ENCODE data around the gene MLPH. TPM values are rescaled to one million over a fixed set of nuclear protein-coding genes. Genes with fewer than 3 reads are reported as not detected.
A peak's percentile ranks its signal among the peaks of the same experiment; 100 is the strongest.

The MLPH gene
- total RNA-seq, 2 experiments from 2014 or later = not detected

DNA sequence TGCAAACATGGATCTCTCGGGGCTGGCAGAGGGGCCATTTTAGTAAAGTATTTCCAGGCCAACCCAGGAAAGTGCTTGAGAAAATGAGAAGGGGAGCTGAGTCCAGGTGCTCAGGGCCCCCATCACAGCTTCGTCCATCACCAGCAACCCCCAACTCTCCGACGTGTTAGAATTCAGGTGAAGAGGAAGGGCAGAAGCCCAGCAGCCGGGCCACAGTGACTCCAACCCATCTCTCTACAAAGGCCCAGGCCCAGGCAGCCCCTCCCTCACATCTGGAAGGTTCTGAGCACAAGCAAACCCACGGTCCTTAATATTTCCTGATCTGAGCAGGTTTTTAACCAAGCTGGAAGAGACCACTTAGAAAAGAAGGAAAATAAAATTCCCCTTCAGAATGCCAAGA lies 38.4 kb upstream of the MLPH start:
- ChIA-PET CTCF (interaction anchor here (1.4 kb wide), 1 partner anchor 27 kb away, joined by 5 read pairs; no protein-coding TSS in a partner anchor), POLR2A (no interaction called here)
- no peaks in the 10 kb centered on the region for H3K9me3 Mint-ChIP-seq
- H3K27me3 Mint-ChIP-seq = peaks cover 2% of the 10 kb centered on the region
- intact Hi-C loops (cut with micrococcal nuclease) = no loop called here
- no peak overlapping the region for H3K4me3 Mint-ChIP-seq
- peaks cover 18% of the 10 kb centered on the region for H3K4me1 Mint-ChIP-seq (ENCODE audit: low read depth)
- H3K36me3 Mint-ChIP-seq = no peaks in the 10 kb centered on the region
- no peak overlapping the region for H3K27ac Mint-ChIP-seq
- no peak for DNase-seq

- ChIA-PET CTCF (interaction anchor here (1.4 to 2.4 kb wide), 2 partner anchors 26 to 28 kb away, joined by 5 to 12 read pairs; no protein-coding TSS in a partner anchor), POLR2A (interaction anchor here (1.3 kb wide), 1 partner anchor 8 kb away, joined by 4 read pairs; no protein-coding TSS in a partner anchor)
- no peaks in the 10 kb centered on the region for H3K27me3 Mint-ChIP-seq
- no peak for DNase-seq
- intact Hi-C loops (cut with micrococcal nuclease) = no loop called here
- H3K27ac Mint-ChIP-seq = no peak overlapping the region
- no peaks in the 10 kb centered on the region for H3K36me3 Mint-ChIP-seq
- H3K4me3 Mint-ChIP-seq = no peak overlapping the region
- H3K9me3 Mint-ChIP-seq = peaks cover 3% of the 10 kb centered on the region
- peaks cover 16% of the 10 kb centered on the region for H3K4me1 Mint-ChIP-seq (ENCODE audit: low read depth)
Observed at GRCh38 chr2:237449193-237449881, 37.7 kb upstream of the MLPH start.

- H3K27ac Mint-ChIP-seq = no peak overlapping the region
- H3K9me3 Mint-ChIP-seq = peaks cover 6% of the 10 kb centered on the region
- no peak overlapping the region for H3K4me3 Mint-ChIP-seq
- intact Hi-C loops (cut with micrococcal nuclease) = no loop called here
- H3K36me3 Mint-ChIP-seq = no peaks in the 10 kb centered on the region
- POLR2A ChIA-PET = interaction anchor here (1.3 kb wide), 1 partner anchor 9 kb away, joined by 4 read pairs; no protein-coding TSS in a partner anchor
- CTCF ChIA-PET = interaction anchor here (1.4 to 2.4 kb wide), 2 partner anchors 25 to 29 kb away, joined by 5 to 12 read pairs; no protein-coding TSS in a partner anchor
- DNase-seq = no peak
- H3K4me1 Mint-ChIP-seq (ENCODE audit: low read depth) = peaks cover 11% of the 10 kb centered on the region
- H3K27me3 Mint-ChIP-seq = no peaks in the 10 kb centered on the region
Observed at GRCh38 chr2:237450108-237450507, 36.9 kb upstream of the MLPH start.

- CTCF ChIA-PET = interaction anchor here (0.9 to 2.4 kb wide), 4 partner anchors 9 to 29 kb away, joined by 3 to 12 read pairs (median 6); no protein-coding TSS in a partner anchor
- intact Hi-C loops (cut with micrococcal nuclease) = no loop called here
- Mint-ChIP-seq H3K27me3 (no peaks in the 10 kb centered on the region), H3K9me3 (peaks cover 6% of the 10 kb centered on the region), H3K4me3 (no peak overlapping the region), H3K36me3 (no peaks in the 10 kb centered on the region), H3K4me1 (ENCODE audit: low read depth) (peaks cover 7% of the 10 kb centered on the region), H3K27ac (no peak overlapping the region)
- no peak for DNase-seq
- POLR2A ChIA-PET = interaction anchor here (1.3 kb wide), 1 partner anchor 9 kb away, joined by 4 read pairs; no protein-coding TSS in a partner anchor
Observed at GRCh38 chr2:237450583-237450982, 36.5 kb upstream of the MLPH start.

GRCh38 chr2:237451643-237452469 lies 35.2 kb upstream of the MLPH start:
- H3K36me3 Mint-ChIP-seq = no peaks in the 10 kb centered on the region
- H3K27ac Mint-ChIP-seq = no peak overlapping the region
- intact Hi-C loops (cut with micrococcal nuclease) = no loop called here
- ChIA-PET POLR2A (no interaction called here), CTCF (interaction anchor here (0.9 to 2.4 kb wide), 5 partner anchors 10 to 61 kb away, joined by 3 to 12 read pairs (median 5); no protein-coding TSS in a partner anchor)
- H3K4me1 Mint-ChIP-seq (ENCODE audit: low read depth) = peaks cover 6% of the 10 kb centered on the region
- H3K9me3 Mint-ChIP-seq = peaks cover 6% of the 10 kb centered on the region
- no peaks in the 10 kb centered on the region for H3K27me3 Mint-ChIP-seq
- DNase-seq = peak; percentile 3
- no peak overlapping the region for H3K4me3 Mint-ChIP-seq

DNA sequence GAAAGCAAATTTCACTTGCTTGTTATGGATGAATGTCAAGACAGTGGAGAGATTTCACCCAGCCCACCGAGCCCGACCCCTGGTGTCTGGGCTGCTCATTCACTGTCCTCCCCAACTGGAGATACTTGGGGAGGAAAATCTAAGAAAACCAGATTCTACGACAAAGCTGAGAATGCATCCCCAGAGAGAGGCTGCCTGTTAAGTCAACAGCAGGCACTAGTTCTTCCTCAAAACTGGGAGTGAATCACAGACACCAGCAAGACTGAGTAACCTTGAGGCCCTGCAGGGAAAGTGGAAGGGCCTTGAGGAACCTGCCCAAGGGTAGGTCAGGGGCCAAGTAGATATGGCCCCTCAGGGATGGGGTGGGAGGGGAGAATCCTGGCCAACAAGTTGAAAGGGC lies 34.2 kb upstream of the MLPH start:
- no peak for DNase-seq
- Mint-ChIP-seq H3K27me3 (no peaks in the 10 kb centered on the region), H3K9me3 (peaks cover 6% of the 10 kb centered on the region), H3K4me1 (ENCODE audit: low read depth) (peaks cover 7% of the 10 kb centered on the region), H3K4me3 (no peak overlapping the region), H3K27ac (no peak overlapping the region), H3K36me3 (no peaks in the 10 kb centered on the region)
- CTCF ChIA-PET = interaction anchor here (1.2 to 1.4 kb wide), 2 partner anchors 22 to 26 kb away, joined by 3 read pairs; no protein-coding TSS in a partner anchor
- intact Hi-C loops (cut with micrococcal nuclease) = no loop called here
- POLR2A ChIA-PET = no interaction called here

DNA sequence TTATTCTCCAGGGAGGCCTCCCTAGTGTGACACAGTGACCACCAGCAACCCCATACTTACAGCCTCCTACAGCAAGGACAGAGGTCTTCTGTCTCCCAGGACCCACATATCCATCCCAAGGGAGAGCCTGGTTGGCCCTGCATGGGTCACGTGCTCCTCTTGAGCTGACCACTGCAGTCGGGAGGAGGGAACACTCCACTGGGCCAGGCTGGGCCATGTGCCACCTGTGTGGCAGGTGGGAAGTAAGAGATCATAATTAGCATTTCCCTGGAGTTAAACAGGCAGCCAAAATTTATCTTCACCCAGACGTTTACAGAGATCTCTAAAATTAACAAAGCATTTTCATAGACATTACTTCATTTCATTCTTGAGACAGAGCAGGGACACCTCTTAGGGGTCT lies 33.4 kb upstream of the MLPH start:
- CTCF ChIA-PET = interaction anchor here (1.2 to 1.4 kb wide), 2 partner anchors 21 to 26 kb away, joined by 3 read pairs; no protein-coding TSS in a partner anchor
- Mint-ChIP-seq H3K4me3 (no peak overlapping the region), H3K4me1 (ENCODE audit: low read depth) (peaks cover 15% of the 10 kb centered on the region), H3K9me3 (peaks cover 6% of the 10 kb centered on the region), H3K27me3 (no peaks in the 10 kb centered on the region), H3K27ac (no peak overlapping the region), H3K36me3 (no peaks in the 10 kb centered on the region)
- POLR2A ChIA-PET = no interaction called here
- intact Hi-C loops (cut with micrococcal nuclease) = no loop called here
- DNase-seq = no peak

DNA sequence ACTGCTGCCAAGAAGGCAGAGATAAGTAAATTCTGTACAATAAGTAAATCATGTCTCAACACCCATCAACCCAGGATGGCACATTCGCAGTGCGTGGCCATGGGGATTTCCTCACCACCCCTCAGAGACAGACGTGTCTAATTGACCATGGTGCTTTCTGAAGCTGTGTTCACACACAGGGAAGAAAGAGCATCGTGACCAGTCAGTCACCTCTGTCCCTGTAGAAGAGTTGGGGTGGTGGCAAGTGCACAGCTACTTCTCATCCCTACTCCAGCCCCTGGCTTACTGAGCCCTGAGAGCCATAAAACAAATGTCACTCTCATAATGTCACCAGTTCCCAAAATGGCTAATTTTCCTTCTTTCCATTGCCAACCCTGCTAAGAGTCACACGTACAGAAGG lies 31.3 kb upstream of the MLPH start:
- intact Hi-C loops (cut with micrococcal nuclease) = no loop called here
- Mint-ChIP-seq H3K27ac (no peak overlapping the region), H3K9me3 (peaks cover 6% of the 10 kb centered on the region), H3K36me3 (no peaks in the 10 kb centered on the region), H3K27me3 (no peaks in the 10 kb centered on the region), H3K4me3 (no peak overlapping the region), H3K4me1 (ENCODE audit: low read depth) (peaks cover 12% of the 10 kb centered on the region)
- no peak for DNase-seq
- ChIA-PET CTCF (interaction anchor here (1.1 kb wide), 1 partner anchor 15 kb away, joined by 3 read pairs; no protein-coding TSS in a partner anchor), POLR2A (no interaction called here)

- Mint-ChIP-seq H3K9me3 (peaks cover 6% of the 10 kb centered on the region), H3K27me3 (no peaks in the 10 kb centered on the region), H3K4me1 (ENCODE audit: low read depth) (peaks cover 12% of the 10 kb centered on the region), H3K27ac (no peak overlapping the region), H3K4me3 (no peak overlapping the region), H3K36me3 (no peaks in the 10 kb centered on the region)
- ChIA-PET POLR2A (no interaction called here), CTCF (interaction anchor here (1.1 kb wide), 1 partner anchor 15 kb away, joined by 3 read pairs; no protein-coding TSS in a partner anchor)
- no peak for DNase-seq
- intact Hi-C loops (cut with micrococcal nuclease) = no loop called here
Observed at GRCh38 chr2:237456200-237456843, 30.7 kb upstream of the MLPH start.

GRCh38 chr2:237457388-237457941 lies 29.6 kb upstream of the MLPH start:
- CTCF ChIA-PET = interaction anchor here (2.2 kb wide), 1 partner anchor 36 kb away, joined by 12 read pairs; no protein-coding TSS in a partner anchor
- DNase-seq = no peak
- H3K27me3 Mint-ChIP-seq = no peaks in the 10 kb centered on the region
- no peak overlapping the region for H3K4me3 Mint-ChIP-seq
- H3K27ac Mint-ChIP-seq = no peak overlapping the region
- H3K4me1 Mint-ChIP-seq (ENCODE audit: low read depth) = peaks cover 12% of the 10 kb centered on the region
- H3K36me3 Mint-ChIP-seq = no peaks in the 10 kb centered on the region
- intact Hi-C loops (cut with micrococcal nuclease) = no loop called here
- POLR2A ChIA-PET = no interaction called here
- H3K9me3 Mint-ChIP-seq = peaks cover 6% of the 10 kb centered on the region

DNA sequence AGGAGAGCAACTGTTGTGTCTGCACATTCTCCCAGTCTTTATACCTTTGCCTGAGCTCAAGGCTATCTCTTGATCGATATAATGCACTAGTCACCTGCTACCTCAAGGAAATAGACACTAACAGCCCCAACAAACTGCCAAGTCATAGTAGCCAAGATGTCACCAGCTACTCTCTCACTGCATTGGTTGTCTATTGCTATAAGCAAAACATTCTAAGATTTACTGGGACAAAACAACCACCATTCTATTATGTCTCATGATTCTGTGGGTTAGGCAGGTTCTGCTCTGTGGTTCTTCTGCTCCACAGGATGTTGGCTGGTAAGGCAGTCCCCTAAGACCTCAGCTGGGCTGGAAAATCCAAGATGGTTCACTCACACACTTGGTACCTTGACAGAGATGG lies 28.5 kb upstream of the MLPH start:
- ChIA-PET POLR2A (interaction anchor here (0.9 to 1.2 kb wide), 2 partner anchors 18 to 26 kb away, joined by 3 to 4 read pairs; no protein-coding TSS in a partner anchor), CTCF (interaction anchor here (0.6 to 2.2 kb wide), 5 partner anchors 10 to 265 kb away, joined by 3 to 12 read pairs (median 3); no protein-coding TSS in a partner anchor)
- peak overlapping the region; percentile 18 for H3K27ac Mint-ChIP-seq
- DNase-seq = peak; percentile 28
- no peaks in the 10 kb centered on the region for H3K36me3 Mint-ChIP-seq
- intact Hi-C loops (cut with micrococcal nuclease) = loop anchor here (1.0 kb wide), 1 partner anchor 17 kb away; no protein-coding TSS in a partner anchor
- H3K4me1 Mint-ChIP-seq (ENCODE audit: low read depth) = peaks cover 12% of the 10 kb centered on the region
- H3K4me3 Mint-ChIP-seq = no peak overlapping the region
- peaks cover 8% of the 10 kb centered on the region for H3K9me3 Mint-ChIP-seq
- no peaks in the 10 kb centered on the region for H3K27me3 Mint-ChIP-seq

Measured in activated CD4-positive, alpha-beta memory T cell treated with anti-CD3 and anti-CD28 coated beads for 36 hours (primary cell).